ENCODE results near the gene SPPL3. TPM values are rescaled to one million over a fixed set of nuclear protein-coding genes. Genes with fewer than 3 reads are reported as not detected.

Gene SPPL3
- total RNA-seq, 1 experiment from 2014 or later: 51.1 TPM

GRCh38 chr12:120804428-120804827 lies 99.7 kb downstream of the SPPL3 start:
- H3K4me3 ChIP-seq (ENCODE audit: low read depth in 2 of 2, low read length in 2 of 2): no peak overlapping the region
- DNase-seq (ENCODE audit: low read depth, low spot score) (no peak), ATAC-seq (no peak)
- no TSS peak for BruUV-seq (replicated peaks)
- intact Hi-C loops (cut with micrococcal nuclease; ENCODE audit: unreplicated experiment) (no loop called here), in situ Hi-C loops (cut with HindIII; ENCODE audit: low pct_unique_long_range_greater_than_20kb, low sequenced_read_pairs) (no loop called here)
- ChIA-PET POLR2A (no interaction called here), CTCF (no interaction called here)
- H3K27me3 ChIP-seq (ENCODE audit: control insufficient read depth, insufficient read depth, low read length): no peaks in the 10 kb centered on the region
- H3K4me1 ChIP-seq (ENCODE audit: control insufficient read depth, insufficient read depth, low read length): no peaks in the 10 kb centered on the region
- TF ChIP-seq CTCF (IDR thresholded peaks at IDR 0.05) (no peak), TCF7L2 (IDR thresholded peaks at IDR 0.05; ENCODE audit: low read depth, low read length) (no peak)
- H3K9me3 ChIP-seq (ENCODE audit: control insufficient read depth, insufficient read depth, low read depth, low read length): no peaks in the 10 kb centered on the region
- no peak overlapping the region for H3K27ac ChIP-seq (ENCODE audit: low read length)
- H3K36me3 ChIP-seq (ENCODE audit: control insufficient read depth, insufficient read depth, low read length): no peaks in the 10 kb centered on the region

- Histone ChIP-seq H3K27ac (ENCODE audit: low read length) (no peak overlapping the region), H3K9me3 (ENCODE audit: control insufficient read depth, insufficient read depth, low read depth, low read length) (no peaks in the 10 kb centered on the region), H3K36me3 (ENCODE audit: control insufficient read depth, insufficient read depth, low read length) (no peaks in the 10 kb centered on the region), H3K4me3 (ENCODE audit: low read depth in 2 of 2, low read length in 2 of 2) (no peak overlapping the region), H3K27me3 (ENCODE audit: control insufficient read depth, insufficient read depth, low read length) (no peaks in the 10 kb centered on the region), H3K4me1 (ENCODE audit: control insufficient read depth, insufficient read depth, low read length) (no peaks in the 10 kb centered on the region)
- TF ChIP-seq SIN3A (IDR thresholded peaks at IDR 0.05; ENCODE audit: borderline replicate concordance, insufficient read depth, low read depth, low read length) (no peak), POLR2AphosphoS5 (IDR thresholded peaks at IDR 0.05; ENCODE audit: low read depth, low read length) (no peak), TCF7L2 (IDR thresholded peaks at IDR 0.05; ENCODE audit: low read depth, low read length) (no peak)
- POLR2A ChIA-PET: no interaction called here
- BruUV-seq (replicated peaks): no TSS peak
- CTCF ChIA-PET: no interaction called here
- ATAC-seq (no peak), DNase-seq (ENCODE audit: low read depth, low spot score) (no peak)
- intact Hi-C loops (cut with micrococcal nuclease; ENCODE audit: unreplicated experiment): no loop called here
- in situ Hi-C loops (cut with HindIII; ENCODE audit: low pct_unique_long_range_greater_than_20kb, low sequenced_read_pairs): no loop called here
These were observed 103.0 kb downstream of the SPPL3 start for GRCh38 chr12:120801146-120801545.

- CTCF ChIA-PET: no interaction called here
- H3K27ac ChIP-seq (ENCODE audit: low read length): no peak overlapping the region
- no peaks in the 10 kb centered on the region for H3K4me1 ChIP-seq (ENCODE audit: control insufficient read depth, insufficient read depth, low read length)
- TF ChIP-seq REST (IDR thresholded peaks at IDR 0.05; ENCODE audit: insufficient read depth in 1 of 2, low read depth in 2 of 2, low read length in 1 of 2) (no peak), CTCF (IDR thresholded peaks at IDR 0.05) (no peak), SIN3A (IDR thresholded peaks at IDR 0.05; ENCODE audit: borderline replicate concordance, insufficient read depth, low read depth, low read length) (no peak), POLR2AphosphoS5 (IDR thresholded peaks at IDR 0.05; ENCODE audit: low read depth, low read length) (no peak), TCF7L2 (IDR thresholded peaks at IDR 0.05; ENCODE audit: low read depth, low read length) (no peak)
- no TSS peak for BruUV-seq (replicated peaks)
- intact Hi-C loops (cut with micrococcal nuclease; ENCODE audit: unreplicated experiment): no loop called here
- in situ Hi-C loops (cut with HindIII; ENCODE audit: low pct_unique_long_range_greater_than_20kb, low sequenced_read_pairs): no loop called here
- H3K4me3 ChIP-seq (ENCODE audit: low read depth in 2 of 2, low read length in 2 of 2): no peak overlapping the region
- peaks cover 2% of the 10 kb centered on the region; the same call in 1 of the 2 replicates for H3K9me3 ChIP-seq (ENCODE audit: control insufficient read depth, insufficient read depth, low read depth, low read length)
- DNase-seq (ENCODE audit: low read depth, low spot score) (no peak), ATAC-seq (no peak)
- POLR2A ChIA-PET: no interaction called here
- H3K36me3 ChIP-seq (ENCODE audit: control insufficient read depth, insufficient read depth, low read length): no peaks in the 10 kb centered on the region
- H3K27me3 ChIP-seq (ENCODE audit: control insufficient read depth, insufficient read depth, low read length): no peaks in the 10 kb centered on the region
These were observed 103.5 kb downstream of the SPPL3 start for GRCh38 chr12:120800665-120801064.
